Measurements from ENCODE around the gene NTF3.

Gene NTF3

DNA sequence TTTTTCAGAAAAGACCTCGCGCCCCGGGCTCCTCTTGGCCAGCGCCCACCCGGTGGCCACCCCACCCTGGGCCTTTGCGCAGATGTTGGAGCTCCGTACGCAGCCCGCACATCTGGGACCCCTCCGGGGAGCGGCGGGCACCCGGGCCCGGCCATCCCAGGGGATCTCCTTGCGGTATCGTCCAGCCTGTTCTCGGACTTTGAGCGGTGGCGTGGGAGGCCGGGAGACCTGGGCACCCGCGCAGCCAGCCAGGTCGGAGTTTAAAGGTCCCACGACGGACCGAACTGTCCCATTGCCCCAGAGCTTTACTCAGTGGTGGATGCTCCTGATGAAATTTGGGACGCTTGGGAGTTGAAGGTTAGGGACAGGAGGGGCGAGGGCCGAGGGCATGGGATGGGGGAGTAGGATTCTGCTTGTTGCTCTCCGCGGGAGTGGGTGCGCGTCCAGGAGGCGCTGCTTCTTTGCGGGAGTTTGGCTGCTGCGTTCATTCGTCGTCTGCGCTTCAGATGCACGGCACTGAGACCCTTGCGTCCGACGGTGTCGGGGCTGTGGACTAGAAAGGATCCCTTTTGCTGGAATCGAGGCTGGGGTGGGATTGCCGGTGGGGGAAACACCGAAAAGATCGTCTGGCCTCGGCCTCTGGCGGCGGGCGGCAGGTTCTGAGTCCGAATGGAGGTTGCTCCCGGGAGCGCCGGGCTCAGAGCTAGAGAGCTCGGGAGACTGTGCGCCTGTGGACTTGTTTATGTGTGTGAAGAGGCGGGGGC, 1.4 kb downstream of the NTF3 start:
- DNase-seq: no peak

DNA sequence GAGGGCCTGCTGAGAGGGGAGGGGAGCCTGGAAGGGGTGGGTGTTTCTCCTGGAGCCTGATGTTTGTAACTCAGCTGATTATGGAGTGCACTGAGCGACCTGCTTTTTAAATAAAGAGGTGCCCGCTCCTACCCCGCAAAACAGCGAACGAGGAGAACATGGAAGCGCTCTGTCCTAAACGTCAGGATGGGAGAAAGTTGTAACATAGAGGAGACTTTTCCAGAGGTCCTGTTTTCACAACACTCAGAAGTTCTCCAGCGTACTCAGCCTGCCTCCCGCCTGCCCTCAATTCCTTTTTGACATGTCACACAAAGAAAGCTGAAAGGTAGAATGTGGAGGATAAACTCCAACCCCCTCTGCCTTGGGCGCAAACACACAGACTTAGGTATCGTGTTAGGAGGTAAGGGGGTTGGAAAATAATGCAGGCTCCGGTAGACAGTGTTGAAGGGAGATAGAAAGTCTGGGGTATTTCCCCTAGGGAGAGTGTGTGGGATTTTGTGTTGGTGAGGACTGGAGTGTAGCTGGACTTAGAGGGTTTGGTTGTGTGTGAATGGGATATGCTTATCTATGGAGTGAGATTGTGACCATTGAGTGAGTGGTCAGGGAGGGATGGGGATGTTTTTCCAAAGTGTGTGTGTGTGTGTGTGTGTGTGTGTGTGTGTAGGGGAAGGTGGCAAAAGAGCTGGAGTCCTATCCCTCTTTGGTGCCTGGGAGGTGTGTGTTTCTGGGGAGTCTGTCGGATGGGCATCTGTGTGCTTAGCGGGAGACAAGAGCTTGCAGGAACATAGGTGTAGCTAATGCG, 2.1 kb downstream of the NTF3 start:
- no peak for DNase-seq

DNA sequence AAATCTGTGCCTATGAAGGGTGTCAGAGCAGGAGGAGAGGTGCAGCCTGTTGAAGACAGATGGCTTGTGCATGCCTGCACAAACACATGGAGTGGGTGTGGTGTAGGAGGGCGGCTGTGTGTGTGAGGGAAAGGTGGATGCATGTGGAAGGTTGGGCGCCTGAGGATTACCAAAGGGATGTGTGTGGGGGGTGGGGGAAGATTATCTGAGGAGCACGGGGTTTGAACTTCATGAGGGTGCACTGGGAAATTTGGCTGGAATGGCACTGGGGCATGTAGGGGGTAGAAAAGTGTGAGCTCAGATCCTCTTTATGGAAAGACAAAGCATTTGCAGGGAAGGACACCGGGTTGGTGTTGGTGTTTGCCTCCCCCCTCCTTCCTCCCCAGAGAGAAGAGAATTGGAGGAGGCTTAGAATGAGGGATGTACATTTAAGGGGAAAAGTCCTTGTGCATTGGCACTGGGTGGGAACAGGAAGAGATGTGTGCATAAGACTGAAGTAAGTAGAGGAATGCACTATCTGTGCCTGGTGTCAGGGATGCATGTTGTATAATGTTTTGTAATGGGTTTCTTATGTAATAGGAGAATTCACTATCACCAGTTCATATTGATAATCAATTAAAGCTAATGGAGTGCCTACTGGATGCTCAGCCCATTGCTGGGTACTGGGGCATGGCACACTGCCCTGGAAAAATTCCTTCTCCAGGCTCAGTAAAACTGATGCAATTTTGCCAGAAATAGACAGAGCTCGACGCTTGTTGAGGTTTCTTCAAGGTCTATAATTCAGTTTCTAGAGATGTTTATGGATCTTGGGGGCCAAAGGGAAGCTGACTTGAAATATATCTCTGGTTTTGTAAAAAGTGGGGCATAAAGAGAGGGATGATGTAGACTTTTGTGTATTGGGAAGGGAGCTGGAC, 3.0 kb downstream of the NTF3 start:
- DNase-seq: no peak

DNA sequence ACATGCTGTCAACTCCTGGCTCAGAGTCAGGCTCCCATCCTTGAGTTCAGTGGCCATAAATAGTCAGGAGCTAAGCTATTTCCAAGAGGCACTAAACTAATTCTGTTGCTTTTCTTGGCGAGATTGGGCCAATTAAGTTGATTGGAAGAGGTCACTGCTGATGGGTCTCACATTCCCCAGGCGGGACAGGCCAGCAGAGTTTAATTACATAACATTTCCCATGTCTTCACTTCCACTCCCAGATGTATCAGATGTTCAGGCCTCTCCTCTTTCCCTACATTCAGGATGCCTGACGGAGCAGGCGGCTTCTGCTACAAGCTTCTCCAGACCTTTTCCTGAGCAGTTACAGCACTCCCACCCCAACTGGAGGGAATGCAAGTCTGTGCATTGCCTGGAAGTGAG, 5.3 kb downstream of the NTF3 start:
- no peak for DNase-seq

DNA sequence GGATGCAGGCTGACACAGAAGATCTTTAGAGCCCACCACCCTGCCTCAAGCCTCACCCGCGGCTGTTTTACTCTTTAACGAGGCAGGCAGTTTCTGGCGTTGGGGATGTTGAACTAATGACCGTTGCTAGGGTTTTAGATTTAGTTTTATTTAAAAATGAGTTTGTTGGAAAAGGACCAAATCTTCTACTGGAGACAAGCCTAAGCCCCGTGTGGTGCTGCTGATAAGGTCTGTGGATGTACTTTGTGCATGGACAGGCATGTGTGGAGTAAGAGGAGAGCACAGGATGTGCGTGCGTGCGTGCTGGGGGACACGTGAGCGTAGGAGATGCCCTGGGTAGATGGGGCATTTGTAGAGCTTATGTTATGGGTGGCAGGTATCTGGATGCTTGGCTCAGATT, 5.7 kb downstream of the NTF3 start:
- no peak for DNase-seq

DNA sequence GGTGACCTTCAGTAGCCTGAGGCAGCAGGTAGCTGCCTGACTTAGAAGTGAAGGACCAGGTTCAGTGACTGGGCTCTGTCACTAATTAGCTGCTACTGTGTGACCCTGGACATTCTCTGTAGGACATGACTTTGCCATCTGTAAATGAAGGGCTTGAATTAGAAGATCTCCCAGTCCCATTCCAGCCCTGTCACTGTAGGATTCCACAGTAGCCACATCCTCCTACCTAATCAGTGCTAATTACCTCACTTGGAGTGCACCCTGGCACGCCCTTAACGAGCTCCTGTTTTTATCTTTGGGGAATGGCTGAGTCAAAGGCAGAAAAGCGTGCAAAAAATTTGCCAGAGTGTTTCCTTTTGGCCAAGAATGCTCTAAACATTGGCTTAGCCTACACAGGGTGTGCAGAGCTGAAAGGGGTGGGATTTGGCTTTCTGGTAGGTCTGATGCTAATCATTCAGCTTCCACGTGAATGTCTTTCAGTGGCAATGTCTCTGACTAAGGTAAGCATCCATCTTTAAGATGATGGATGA, 6.8 kb downstream of the NTF3 start:
- no peak for DNase-seq

DNA sequence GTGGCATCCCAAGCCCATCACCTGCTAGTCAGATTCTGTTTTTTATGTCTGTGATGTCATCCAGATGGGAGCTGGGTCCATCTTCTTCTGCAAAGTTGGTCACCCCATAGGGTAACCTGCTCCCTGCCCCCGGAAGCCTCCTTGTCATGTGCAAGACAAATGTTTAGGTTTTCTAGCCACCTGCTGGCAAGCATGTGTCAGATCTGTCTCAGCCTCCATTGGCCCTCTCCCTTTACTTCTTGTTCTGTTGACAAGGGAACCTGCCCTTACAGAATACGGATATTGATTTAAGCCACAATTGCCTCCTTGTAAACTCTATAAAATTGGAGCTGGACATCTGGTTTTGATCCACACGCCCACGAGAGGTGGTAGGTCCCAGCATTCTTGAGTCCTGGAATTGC, 7.5 kb downstream of the NTF3 start:
- DNase-seq: no peak

DNA sequence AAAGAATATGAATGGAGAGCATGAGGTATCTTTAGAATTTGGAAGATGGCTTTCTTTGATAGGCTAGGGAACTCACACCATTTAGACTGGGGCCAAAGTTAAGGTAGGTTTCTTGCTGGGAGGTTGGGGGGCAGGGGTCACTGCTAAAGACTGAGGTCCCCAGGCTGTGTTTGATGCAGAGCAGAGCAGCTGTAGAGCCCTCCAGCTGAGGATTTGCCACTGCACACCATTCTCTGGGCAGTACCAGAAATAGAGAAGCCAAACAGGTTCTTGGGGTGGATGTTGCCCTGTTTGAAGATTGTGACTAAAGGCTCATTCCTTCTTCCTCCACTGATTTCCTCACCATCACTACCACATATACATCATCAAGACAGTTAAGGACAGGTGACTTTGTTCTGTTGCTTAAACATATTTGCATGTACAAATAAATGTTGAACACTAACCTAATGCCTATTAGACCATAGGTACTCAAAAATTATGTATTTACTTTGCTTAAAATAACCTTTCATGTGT, 7.9 kb downstream of the NTF3 start:
- DNase-seq: no peak

DNA sequence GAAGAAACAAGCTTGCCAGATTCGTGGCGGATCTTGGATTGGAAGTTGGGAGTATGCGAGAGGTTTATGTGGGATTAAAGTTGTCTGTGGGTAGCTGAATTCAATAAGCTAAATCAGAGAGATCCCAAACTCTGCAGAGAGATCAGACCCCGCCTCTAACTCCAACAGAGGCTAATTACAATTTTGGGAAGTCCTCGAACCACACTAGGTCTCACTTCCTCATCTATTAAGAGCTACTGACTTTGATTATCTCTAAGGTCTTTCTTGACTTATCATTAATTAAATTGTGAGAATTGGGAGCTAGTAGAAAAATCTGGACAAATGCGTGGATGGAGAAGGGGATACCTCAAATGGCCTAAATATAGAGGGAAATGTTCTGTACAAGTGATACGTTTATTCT, 9.1 kb downstream of the NTF3 start:
- DNase-seq: no peak

DNA sequence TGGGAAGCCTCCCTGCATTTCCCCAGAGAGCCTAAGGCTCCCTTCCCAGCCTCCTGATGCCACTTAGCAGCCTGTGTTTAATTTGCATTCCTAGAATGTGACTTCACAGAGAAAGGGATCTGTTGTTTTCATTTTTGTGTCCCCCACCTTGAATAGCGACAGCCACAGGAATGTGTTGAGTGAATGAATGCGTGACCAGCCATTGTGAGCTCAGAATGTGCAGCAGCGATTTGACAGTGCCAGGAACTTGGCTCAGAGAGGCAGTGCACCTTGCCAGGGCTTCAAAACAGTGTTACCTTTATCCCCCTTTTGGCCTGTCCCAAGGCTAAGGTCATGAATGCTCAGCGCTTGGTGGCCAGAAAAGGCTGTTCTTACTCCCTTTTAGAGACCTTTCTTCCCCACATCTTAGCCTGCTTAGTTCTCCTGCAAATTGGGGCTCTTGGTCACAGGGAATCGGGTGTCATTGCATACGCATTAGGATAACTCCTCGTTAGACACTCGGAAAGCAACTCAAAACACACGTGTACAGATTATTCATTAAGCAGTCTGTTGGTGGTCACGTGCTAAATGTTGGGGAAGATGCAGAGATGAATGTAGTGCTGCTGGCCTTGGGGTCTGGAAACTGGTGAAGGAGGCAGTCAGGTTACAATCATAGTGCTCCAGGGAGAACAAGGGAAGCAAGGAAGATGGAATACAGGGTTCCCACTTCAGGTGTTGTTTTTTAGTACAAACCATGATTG, 9.8 kb downstream of the NTF3 start:
- no peak for DNase-seq

DNA sequence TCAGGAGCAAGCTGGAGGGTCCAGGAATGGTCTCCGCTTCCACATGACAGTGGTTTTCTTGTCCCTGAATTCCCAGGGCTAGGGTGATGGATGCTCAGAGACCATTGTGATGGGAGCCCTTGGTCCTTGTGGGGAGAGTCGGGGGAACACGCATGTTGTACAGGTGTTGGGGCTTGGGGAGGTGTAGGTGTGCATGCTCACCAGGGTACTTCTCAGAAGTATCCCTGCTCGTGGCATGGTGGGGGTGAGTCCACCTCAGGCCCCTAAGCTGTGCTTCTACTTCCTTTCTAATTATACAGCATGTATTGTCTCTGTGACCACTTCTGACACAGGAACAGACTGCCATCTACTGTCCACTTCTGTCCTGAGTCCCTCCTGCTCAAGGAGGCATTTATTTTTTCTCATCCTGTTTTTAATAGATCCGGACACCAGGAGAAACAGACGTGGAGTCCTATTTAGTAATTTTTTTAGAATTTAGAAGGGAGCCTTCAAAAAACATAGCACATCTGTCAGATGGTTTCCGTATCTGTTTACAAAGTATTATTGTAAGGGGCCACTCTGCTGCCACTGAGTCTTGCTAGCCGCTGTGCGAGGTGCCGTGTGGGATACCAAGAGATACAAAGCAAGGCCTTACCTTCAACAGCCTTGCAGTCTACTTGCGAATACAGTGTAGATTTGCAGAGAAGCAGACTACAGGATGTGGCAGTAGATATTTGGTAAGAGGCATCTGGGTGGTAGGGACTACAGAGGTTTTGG, 10.5 kb downstream of the NTF3 start:
- no peak for DNase-seq

DNA sequence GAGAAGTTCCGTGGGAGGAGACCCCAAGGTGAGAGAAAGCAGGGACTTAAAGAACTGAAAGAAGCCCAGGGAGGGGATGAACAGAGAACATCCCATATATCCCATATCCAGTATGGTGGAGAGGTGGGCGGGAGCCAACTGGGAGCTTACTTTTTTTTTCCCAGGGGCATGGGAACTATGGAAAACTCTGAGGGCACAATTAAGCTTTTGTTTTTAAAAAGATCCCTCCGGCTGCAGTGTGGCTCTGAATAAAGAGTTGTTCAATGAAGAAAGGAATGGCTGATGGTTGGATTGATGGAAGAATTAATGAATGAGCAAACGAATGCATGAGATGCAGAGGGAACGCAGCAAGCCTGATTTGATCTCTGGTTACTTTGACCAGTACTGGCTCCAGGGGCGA, 12.6 kb downstream of the NTF3 start:
- no peak for DNase-seq

DNA sequence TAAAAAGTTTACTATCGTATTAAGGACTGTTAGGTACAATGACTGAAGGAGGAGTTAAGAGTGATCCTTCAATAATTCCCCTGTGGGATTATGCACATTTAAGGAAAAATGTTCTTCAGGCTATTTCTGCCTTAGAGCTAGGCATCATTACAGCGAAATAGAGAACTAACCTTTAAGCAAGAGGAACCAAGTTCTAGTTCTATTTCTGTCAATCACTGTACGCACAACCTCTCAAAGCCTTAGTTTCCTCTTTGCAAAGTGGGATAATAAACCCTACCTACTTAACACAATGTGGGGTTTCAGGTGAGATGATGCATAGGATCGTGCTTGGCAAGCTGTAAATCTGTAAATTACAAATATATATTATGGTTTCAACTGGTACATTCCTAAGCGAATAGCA, 15.4 kb downstream of the NTF3 start:
- no peak for DNase-seq

DNA sequence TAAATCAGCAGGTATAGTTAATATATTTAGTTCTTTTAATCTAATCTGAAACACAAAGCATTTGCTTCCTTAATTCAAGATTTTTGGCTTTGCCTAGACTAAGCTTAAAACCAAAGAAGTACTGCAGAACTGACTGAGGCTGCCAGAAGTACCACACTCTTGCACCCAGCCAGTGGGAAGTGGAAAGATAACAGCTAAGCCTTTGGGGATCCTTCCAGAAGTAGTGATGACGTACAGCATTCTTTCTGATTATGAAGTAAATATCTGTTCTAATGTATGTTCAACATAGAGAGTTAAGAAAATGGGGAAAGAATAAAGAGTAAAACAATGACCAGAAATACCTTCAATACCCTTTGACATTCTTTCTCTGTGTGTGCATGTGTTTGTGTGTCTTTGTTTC, 19.3 kb downstream of the NTF3 start:
- no peak for DNase-seq

DNA sequence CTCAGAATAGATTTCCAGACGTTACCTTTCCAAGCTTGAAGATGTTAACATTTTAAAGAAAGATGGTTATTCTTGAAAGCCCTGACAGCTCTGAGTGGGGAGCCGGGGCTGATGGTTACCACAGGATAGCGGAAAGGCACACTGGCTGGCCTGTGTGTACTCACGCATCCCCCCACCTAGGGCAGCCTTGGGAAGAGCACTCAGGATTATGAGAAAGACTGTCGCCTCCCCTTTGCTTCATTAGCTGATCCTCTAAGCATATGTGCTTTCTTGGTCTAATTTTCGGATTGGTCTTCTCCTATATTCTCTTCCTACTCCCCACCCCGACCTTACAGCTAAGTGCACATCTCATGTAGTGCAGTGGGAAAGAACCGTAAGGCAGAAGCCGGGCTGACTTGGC, 20.7 kb downstream of the NTF3 start:
- DNase-seq: no peak

DNA sequence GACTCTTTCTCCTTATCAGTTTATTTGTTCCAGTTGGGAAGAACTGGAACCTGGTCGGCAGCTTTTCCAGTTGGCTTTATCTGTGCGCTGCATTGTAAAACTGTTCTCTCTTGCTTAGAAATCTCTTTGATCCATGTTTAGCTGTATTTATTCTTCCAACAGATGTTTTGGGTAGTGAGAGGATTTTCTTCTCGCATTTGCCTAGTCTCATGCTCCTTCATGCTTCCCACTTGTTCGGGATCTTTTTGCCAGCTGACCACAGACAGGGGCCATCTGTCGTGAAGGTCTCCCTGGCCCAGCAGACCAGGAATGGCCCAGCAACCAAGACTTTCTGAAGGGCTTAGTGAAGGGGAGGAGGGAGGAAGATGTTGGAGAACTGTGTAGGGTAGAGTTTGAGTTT, 21.6 kb downstream of the NTF3 start:
- no peak for DNase-seq

DNA sequence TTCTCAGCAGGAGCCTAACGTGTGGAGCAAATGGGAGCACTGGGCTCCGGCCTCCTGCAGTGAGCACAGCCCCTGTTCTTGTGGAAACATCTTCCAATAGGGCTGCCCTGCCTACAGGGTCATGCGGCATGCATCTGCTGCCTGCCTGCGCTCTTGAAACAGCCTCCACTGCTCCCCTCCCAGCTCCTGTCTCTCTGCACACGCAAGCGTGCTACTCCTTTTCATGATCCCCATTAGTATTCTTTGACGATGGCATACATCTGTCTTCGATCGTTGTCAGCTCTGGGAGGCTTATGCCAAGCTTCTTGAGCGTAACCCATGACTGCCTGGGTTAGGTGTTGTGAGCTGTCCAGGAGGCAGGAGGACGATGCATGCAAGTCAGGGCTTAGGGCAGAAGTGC, 23.1 kb downstream of the NTF3 start:
- no peak for DNase-seq

DNA sequence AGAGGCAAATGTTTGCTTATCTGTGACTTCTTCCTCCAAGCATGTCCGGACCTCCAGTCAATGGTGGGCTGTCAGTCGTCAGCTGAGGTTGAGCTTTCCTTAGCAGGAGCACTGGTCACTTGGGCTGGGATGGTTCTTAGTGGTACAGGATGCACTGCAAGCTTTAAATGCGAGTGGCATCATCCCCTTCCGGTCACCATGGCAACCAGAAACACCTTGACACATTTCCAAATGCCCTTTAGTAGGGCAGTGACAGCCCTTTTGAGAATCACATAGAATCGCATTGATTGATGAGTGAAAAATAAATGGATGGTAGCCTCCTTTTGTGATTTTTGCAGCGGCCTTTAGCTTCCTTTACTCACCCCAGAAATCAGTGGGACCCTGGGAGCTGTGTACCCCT, 24.1 kb downstream of the NTF3 start:
- DNase-seq: no peak

DNA sequence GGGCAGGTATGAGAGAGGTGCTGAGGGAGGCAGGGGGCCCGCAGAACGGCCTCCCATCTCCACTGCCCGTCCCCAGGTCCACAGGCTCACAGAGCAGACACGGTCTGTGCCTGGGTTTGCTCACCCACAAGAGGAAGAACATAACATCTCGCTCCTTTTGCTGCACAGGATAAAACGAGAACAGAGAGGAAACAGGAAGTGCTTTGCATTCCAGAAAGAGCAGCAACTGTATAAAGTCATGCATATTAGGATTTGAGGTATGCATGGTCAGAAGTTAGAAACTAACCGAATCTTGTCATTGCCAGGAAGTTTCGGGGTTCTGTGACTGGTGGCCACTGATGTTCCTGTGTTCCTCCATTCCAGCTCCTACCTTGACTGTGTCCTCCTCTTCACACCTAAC, 25.0 kb downstream of the NTF3 start:
- no peak for DNase-seq

DNA sequence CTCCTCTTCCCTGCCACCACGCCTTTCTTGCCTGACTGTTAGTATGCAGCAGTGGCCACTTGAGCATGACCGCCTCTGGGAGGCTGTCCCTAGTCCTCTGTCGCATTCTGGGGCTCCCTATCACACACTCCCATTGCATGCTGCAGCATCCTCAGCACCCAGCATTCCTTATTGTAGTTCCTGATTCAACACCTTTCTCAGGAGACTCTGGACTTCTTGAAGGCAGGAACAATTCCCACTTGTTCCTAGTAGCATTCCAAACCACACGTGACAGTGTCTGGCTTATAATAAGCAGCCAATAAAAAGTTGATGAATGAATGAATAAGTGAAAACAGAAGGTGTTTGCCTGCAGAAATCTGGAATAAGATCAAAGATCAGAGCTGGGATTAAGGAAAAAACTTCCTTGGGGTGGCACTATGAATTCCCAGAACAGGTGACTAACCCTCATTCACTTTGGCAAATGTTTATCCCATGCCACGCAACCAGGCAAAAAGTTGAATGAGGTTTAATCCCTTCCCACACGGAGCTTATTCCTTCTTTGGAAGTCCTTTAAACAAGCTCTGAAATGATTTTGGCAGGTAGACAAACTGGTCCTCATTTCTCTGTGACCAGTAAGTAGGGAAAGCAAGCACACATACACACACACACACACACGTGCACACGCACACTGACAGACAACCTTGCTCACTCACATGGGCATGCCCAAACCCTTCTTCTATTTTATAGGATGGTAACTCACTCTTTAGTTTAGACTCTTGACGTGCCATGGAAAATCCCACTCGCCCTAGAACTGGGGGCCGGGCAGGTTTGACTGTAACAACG, 26.5 kb downstream of the NTF3 start:
- DNase-seq: no peak
